HG02852 (cell line): ENCODE measurements around the gene EDEM2.
"Not testable (repeated sequence)": the region's sequence is repeated elsewhere in the genome, so short reads cannot be mapped to it uniquely, and the experiment has no call there.

Experiments
- ATAC-seq: cut with Tn5 transposase; IDR thresholded peaks from one replicate; pipeline ENCODE4 v1.9.1; 2021; ENCODE audit warnings: mild to moderate bottlenecking, moderate library complexity; ENCODE audit not compliant: unreplicated experiment

Gene EDEM2, protein sequence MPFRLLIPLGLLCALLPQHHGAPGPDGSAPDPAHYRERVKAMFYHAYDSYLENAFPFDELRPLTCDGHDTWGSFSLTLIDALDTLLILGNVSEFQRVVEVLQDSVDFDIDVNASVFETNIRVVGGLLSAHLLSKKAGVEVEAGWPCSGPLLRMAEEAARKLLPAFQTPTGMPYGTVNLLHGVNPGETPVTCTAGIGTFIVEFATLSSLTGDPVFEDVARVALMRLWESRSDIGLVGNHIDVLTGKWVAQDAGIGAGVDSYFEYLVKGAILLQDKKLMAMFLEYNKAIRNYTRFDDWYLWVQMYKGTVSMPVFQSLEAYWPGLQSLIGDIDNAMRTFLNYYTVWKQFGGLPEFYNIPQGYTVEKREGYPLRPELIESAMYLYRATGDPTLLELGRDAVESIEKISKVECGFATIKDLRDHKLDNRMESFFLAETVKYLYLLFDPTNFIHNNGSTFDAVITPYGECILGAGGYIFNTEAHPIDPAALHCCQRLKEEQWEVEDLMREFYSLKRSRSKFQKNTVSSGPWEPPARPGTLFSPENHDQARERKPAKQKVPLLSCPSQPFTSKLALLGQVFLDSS

DNA sequence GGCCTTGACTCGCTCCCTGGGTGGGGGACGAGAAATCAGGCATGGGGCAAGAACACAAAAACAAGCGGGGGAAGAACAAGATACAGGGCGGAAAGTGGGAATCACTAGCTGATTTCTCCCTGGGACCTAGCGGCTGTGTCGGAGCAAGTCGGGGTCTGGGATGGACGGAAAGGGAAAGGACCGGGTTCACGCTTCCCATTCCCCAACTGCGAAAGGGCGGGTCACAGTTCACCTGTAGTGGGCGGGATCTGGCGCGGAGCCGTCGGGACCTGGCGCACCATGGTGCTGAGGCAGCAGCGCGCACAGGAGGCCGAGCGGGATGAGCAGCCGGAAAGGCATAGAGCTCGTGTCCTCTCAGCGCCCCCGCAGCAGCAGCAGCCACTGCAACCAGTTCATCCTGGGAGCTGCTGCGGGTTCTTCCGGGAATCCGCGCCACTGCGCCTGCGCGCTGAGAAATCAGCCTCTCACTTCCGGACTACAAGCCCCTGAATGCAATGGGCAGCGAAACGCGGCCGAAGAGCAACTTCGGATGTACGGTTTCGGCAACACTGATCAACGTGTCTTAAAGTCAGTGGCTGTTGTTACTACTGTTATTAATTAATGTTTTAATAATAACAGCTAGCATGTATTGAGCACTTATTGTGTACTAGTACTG lies at the start of gene EDEM2:
Gene EDEM2 (minus strand): TSS at position 417 of the 655 bp plus-strand sequence. CDS start 78 bp downstream, at position 339.
- ATAC-seq, result peak; percentile 79

DNA sequence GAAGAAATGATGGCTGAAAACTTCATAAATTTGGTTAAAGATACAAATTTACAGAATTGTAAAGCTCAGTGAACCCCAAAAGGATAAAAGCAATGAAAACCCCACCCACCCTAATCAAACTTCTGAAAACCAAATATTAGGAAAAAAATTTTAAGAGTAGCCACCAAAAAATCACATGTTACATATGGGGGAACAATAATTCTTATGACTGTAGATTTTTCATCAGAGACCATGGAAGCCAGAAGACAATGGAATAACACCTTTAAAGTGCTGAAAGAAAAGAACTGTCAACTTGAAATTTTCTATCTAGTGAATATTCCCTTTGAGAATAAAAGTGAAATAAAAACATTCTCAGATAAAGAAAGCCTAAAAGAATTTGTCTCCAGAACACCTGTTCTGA lies 49.2 kb upstream of the EDEM2 start:
- ATAC-seq, result no peak

DNA sequence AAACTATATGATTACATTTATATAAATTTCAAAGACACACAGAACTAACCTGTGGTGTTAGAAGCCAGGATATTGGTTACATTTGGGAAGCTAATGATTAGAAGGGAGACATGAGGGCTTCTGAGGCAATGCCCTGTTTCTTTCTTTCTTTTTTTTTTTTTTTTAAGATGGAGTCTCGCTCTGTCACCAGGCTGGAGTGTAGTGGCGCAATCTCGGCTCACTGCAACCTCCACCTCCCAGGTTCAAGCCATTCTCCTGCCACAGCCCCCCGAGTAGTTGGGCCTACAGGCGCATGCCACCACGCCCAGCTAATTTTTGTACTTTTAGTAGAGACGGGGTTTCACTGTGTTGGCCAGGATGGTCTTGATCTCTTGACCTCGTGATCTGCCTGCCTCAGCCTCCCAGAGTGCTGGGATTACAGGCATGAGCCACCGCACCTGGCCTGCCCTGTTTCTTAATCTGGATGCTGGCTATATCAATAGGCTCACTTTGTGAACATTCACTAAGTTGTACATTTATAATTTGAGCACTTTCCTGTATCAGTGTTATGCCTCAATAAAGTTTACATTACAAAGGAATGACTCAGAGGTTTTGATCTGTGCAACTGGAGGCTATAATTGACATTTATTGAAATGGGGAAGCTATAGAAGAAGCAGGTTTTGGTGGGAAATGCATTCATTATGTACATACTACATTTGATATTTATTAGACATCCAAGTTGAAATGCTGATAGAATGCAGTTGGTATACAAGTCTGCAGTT lies 46.1 kb upstream of the EDEM2 start:
- not testable (repeated sequence) for ATAC-seq

DNA sequence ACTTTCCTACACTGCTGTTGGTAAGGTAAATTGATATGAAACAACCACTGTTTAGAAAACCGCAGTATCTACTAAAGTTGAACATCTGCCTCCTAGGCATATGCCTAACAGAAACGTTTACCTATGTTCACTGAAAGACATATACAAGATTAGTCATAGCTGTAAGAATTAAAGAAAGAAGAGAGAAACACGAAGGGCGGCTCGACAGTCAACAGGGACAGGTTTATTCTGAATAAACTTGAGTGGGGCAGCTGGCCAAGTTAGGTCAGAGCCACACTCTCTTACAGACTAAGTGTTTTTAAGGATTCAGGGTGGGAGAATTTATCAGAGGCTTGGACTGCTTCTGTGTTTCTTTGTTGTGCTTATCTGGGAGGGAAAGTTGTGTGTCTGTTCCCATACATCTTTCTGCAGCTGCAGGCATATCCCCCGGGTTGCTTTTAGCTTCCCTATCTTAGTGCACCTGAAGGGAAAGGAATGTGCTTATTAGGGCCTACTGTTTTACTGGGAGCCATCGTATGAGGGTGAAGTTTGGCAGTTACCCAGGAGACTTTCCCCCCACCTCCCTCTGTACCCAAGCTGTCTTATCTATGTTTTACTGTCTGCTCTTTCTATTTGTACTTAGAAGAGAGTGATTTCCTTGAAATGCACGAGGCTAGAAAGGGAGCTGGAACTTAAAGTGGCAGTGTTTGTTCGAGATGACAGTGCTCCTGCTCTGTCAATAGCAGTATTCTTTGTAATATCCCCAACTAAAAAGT lies 45.2 kb upstream of the EDEM2 start:
- no peak for ATAC-seq

DNA sequence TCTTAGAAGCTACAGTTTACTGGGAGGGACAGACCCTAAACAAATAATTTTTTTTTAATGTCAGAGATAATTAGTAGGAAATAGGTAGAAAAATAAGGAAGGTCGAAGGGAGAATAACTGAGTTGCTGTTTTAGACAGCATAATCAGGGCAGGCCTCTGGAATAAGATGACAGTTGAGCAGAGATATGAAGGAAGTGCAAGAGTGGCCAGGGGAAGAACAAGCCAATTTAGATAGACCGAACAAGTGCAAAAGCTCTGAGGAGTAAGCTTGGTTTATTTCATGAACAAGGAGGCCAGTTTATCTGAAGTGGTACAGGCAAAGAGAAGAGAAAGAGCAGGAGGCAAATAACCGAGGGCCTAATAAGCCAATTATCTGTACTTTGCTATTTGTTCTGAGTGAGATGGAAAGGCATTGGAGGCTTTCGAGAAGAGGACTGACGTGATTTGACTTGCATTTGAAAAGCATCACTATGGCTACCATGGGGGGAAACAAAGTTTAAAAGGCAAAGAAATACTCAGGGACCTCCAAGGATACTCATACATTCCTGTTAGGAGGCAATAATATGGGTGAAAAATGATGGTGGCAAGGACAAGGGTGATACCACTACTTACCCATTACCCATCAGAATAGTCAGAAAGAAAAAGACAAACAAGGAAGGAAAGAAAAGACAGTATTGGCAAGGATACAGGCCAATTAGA lies 44.4 kb upstream of the EDEM2 start:
- ATAC-seq, result no peak

DNA sequence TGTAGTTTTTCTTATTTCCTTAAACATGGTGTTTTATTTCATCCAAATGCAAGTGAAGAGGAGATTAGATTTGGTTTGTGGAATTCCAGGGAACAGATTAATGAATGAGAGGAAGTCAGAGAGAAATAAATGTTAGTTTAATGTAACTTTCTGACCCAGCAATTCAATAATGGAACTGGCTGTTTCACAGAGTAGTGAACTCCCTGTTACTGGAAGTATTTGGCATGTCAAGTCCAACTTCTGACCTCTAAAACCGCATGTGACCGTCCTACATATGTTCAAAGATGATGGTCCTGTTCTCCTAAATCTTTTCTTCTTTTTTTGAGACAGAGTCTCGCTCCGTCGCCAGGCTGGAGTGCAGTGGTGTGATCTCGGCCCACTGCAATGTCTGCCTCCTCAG lies 43.4 kb upstream of the EDEM2 start:
- no peak for ATAC-seq

DNA sequence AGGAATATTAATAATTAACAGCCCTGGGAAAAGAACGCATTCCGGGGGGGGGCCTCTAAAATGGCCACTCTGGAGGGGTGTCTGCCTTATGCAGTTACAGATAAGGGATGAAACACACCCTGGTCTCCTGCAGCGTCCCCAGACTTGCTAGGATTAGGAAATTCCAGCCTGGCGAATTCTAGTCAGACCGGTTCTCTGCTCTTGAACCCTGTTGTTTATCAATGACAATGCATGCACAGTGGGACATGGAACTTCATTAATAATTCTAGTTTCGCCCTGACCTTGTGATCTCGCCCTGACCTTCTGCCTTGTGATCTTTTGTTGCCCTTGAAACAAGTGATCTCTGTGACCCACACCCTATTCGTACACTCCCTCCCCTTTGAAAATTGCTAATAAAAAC lies 42.1 kb upstream of the EDEM2 start:
- not testable (repeated sequence) for ATAC-seq

DNA sequence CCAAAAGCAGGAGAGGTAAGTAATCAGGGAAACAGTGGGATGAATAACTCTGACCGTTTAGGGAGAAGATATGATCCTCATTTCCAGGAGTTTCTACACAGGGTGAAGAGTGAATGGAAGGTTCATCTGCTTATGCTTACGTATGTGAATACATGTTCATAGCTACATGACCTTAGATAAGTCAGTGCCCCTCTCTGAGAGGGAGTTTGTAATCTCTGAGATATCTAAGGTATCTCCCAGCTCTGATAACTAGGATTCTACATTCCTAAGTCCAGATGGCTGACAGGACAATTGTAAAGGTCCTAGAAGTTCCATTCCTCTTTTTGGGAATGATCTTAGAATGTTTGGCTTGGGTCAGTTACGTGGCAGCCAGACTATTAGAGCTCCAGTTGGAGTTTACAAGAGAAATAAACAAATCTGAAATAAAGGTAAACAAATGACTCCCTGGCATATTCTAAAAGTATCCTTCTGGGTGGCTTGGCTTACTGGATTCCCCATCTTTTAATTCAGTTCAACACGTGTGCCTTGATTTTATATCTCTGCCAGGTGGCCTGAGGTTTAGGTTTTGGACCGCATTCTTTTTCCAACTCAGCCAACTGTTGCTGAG lies 40.6 kb upstream of the EDEM2 start:
- no peak for ATAC-seq

DNA sequence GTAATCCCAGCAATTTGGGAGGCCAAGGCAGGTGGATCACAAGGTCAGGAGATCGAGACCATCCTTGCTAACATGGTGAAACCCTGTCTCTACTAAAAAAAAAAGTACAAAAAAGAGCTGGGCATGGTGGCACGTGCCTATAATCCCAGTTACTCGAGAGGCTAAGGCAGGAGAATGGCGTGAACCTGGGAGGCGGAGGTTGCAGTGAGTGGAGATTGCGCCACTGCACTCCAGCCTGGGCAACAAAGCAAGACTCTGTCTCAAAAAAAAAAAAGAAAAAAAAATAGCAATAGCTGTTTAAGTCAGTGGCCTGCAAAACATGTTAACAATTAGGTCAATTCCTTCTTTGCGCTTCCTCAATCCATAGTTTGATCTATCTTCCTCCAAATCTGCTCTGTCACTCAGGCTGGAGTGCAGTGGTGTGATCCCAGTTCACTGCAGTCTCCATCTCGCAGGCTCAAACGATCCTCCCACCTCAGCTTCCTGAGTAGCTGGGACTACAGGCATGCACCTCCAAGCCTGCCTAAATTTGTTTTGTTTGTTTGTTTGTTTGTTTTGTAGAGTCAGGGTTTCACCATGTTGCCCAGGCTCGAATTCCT lies 39.7 kb upstream of the EDEM2 start:
- ATAC-seq, result not testable (repeated sequence)

DNA sequence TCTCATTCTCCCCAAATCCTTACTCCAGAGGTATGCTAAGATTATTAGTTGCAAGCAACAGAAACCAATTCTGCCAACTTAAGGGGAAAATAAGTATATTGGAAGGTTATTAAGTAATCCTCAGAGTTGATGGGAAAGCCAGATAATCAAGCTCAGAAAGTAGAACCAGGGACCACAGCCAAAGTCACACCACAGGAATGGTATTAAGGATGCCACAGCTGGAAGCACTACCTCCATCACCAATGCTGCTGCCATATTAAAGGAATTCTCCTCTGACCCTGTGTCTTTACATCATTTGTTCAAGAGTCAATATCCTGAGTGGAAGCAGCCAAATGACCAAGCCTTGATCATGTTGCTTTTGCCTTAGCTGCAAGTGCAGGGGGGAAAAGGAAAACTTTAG lies 34.6 kb upstream of the EDEM2 start:
- ATAC-seq, result no peak

DNA sequence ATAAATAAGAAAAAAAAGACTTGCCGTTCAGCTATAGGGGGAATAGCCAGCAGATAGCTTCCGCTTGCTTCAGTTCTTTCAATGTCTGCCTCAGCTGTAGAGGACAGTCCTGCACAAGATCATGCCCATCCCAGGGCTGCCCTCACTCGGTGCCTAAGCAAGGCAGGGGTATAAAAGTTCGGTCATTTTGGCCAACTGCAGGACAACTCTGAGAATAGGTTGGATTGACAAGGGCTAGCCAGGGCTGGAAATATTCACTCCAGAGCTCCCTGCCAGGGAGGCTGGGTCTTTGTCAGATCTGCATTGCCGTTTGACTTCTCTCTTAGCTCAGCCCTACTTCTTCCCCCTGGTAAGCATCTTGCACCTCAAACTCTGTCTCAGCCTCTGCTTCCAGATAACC lies 33.1 kb upstream of the EDEM2 start:
- ATAC-seq, result no peak

DNA sequence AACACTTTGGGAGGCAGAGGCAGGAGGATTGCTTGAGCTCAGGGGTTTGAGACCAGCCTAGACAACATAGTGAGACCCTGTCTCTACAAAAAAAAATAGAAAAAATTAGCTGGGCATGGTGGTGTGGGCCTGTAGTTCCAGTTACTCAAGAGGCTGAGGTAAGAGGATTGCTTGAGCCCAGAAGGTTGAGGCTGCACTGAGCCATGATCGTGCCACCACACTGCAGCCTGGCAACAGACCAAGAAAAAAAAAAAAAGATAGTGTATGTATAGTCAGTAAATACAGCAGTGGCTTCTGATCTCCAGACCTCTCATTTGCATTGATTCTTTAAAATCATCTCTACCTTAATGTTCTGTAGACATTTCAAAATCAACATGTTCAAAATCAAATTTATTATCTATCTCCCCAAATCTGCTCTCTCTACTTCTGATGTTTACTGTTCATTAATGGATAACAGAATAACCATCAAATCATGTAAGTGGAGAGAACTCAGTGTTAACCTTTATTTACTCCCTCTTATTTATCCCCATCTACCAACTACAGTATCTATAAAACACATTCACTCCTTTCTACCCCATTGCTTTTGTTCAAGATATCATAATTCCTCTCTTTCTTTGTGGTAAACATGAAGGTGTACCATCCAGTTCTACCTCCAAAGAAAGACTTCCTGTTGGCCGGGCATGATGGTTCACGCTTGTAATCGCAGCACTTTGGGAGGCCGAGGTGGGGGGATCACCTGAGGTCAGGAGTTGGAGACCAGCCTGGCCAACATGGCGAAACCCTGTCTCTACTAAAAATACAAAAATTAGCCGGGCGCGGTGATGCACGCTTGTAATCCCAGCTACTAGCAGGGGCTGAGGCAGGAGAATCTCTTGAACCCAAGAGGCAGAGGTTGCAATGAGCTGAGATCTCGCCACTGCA lies 32.4 kb upstream of the EDEM2 start:
- ATAC-seq, result no peak

DNA sequence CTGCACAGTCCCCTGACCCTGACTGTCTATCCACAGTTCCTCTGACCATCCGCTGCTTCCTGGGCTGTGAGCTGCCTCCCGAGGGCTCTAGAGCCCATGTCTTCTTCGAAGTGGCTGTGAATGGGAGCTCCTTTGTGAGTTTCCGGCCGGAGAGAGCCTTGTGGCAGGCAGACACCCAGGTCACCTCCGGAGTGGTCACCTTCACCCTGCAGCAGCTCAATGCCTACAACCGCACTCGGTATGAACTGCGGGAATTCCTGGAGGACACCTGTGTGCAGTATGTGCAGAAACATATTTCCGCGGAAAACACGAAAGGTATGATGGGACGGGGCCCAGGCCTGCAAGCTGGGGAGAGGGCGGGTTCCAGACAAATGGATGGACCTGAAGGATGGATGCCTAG lies 29.0 kb upstream of the EDEM2 start:
- ATAC-seq, result no peak

DNA sequence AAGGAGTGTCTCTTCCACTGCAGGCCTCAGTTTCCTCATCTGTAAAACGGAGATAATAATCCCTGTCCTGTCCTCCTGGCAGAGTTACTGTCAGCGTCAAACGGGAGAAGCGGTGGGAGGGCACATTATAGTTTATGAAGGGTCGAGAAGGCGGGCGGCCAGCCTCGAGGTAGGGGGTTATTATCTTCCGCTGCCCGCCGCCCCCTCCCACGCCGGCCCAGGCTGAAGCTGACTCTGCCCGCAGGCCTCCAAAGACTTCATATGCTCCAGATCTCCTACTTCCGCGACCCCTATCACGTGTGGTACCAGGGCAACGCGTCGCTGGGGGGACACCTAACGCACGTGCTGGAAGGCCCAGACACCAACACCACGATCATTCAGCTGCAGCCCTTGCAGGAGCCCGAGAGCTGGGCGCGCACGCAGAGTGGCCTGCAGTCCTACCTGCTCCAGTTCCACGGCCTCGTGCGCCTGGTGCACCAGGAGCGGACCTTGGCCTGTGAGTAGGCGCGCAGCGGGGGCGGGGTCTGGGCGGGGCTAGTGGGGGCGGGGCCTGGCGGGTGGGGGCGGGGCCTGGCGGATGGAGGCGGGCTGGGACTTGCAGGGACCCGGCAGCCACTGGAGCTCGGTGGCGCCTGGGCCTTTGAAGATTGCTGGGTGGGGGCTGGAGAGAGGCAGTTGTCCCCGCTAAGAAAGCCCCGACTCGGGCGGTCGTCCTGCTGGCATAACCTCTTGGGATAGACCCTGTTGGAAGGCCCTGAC lies 27.5 kb upstream of the EDEM2 start:
- no peak for ATAC-seq

DNA sequence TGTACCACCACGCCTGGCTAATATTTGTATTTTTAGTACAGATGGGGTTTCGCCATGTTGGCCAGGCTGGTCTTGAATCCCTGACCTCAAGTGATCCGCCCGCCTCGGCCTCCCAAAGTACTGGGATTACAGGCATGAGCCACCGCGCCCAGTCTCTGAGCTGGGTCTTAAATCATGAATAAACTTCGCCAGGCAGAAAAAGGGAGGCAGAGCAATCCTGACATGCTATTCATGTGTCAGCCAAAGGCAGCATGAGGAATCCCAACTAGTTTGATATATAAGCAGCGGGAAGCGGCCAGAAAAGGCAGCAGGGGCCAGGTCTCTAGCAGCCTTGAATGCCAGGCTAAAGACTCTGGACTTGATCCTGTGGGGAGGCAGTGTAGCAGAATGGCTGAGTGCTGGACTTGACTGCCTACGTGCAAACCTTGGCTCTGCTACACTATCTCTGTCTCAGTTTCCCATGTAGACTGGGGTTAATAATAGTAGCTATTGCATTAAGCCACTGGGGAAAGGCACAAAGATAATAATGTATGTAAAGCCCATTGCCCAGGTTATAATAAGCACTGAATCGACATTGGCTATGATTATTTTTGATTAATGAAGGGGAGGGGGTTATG lies 26.5 kb upstream of the EDEM2 start:
- no peak for ATAC-seq

DNA sequence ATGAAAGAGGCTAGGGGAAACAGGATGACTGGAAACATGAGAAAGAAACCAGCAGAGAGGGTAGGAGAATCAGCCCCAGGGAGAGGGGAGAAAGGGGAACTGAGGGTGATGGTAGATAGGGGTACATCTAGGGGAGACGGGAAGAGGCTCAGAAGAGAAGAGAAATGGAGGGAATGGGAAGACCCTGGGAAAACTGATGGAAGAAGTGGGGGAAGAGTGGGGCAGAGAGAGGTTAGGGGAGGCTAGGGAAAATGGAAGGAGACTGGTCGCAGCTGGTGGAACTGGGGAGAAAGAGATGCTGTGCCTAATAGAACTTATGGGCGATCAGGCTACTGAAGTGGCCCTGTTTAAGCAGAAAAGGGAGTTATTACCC lies 25.3 kb upstream of the EDEM2 start:
- no peak for ATAC-seq
